GM15510 (cell line): ENCODE results near the gene ANKRD33B.

Source experiments
- POLR2A ChIP-seq: IDR thresholded peaks from 3 replicates; pipeline ENCODE4 v1.6.1; 2011; ENCODE audit warnings: borderline replicate concordance; ENCODE audit not compliant: insufficient read length; ENCODE audit errors: extremely low read depth

Gene ANKRD33B

GRCh38 chr5:10626473-10627013 is 62.7 kb downstream of the ANKRD33B start:
- TF ChIP-seq POLR2A = no peak

- no peak for TF ChIP-seq POLR2A
These were observed 63.4 kb downstream of the ANKRD33B start for GRCh38 chr5:10627160-10627701.

GRCh38 chr5:10628601-10629000 is 64.7 kb downstream of the ANKRD33B start:
- no peak for TF ChIP-seq POLR2A

DNA sequence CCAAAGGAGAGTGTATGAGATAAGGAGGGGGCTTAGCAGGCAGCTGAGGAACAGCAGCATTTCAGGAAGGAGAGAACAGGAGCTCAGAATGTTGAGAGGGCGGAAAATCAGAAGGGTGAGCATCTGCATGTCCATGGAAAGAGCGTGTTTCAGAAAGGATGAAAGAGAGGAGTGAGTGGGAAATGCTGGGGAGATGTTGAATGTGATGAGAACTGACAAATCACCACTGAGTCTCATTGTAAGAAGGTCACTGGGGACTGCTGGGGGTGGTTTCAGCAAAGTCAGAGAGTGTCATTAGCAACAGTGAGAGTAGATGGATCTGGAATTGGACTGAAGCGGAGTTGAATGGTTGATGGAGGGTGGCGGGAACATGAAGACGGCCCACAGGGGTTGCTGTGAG is 65.8 kb downstream of the ANKRD33B start:
- no peak for TF ChIP-seq POLR2A

DNA sequence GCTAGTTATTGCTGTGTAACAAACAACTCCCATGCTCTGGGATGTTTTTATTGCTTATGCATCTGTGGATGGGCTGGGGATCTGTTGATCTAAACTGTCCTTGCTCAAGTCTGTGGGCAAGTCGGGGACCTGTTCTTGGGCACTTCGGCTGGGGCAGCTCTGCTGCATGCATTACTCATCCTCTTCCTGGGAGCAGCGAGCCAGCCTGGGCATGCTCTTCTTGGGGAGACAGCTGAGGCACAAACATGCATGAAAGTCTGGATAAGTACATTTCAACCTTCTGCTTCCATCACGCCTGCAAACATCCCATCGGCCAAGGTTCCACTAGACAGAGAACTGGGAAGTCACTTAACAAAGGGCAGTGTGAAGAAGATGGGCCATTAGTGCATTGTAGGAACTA is 66.3 kb downstream of the ANKRD33B start:
- TF ChIP-seq POLR2A = no peak

- TF ChIP-seq POLR2A = no peak
These were observed 67.6 kb downstream of the ANKRD33B start for GRCh38 chr5:10631316-10631996.

- no peak for TF ChIP-seq POLR2A
These were observed 68.4 kb downstream of the ANKRD33B start for GRCh38 chr5:10632110-10632761.

GRCh38 chr5:10633271-10634049 is 69.6 kb downstream of the ANKRD33B start:
- TF ChIP-seq POLR2A = peak; percentile 16

- TF ChIP-seq POLR2A = peak; percentile 0
These were observed 70.2 kb downstream of the ANKRD33B start for GRCh38 chr5:10634050-10634449.

DNA sequence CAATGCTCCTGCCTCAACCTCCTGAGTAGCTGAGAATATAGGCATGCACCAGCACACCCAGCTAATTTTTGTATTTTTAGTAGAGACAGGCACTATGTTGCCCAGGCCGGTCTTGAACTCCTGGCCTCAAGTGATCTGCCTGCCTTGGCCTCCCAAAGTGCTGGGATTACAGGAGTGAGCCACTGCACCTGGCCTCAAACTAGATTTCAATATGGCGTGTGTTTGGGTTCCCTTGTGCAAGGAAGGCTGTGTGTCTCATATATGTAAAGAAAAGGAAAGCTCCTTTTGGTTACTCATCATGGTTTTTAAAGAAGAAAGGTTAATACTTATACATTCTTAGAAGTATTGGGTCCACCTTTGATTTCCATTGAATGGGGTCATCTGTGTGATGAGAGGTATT is 70.7 kb downstream of the ANKRD33B start:
- TF ChIP-seq POLR2A = no peak

- TF ChIP-seq POLR2A = no peak
These were observed 71.5 kb downstream of the ANKRD33B start for GRCh38 chr5:10635257-10635866.

DNA sequence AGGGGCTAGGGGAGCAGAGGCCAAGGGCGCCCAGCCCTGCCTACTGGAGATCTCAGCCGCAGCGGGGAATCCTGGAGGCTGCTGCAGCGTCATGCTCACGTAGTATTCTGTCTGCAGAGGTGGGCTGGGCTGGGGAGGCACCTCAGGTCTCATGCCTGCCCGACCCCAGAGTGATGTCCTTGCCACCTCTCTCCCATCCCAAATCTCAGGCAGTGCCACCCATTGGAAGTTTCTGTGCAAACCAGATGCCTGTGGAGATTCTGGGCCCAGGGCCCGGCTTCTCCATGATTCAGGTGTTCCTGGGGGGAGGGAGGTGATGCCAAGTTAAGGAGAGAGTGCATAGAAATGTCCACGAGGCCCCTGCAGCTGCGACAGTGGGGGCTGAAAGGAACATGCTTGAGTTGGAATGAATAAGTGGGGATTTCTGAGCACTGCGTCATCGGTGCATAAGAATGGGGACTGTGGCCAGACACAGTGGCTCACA is 72.0 kb downstream of the ANKRD33B start:
- no peak for TF ChIP-seq POLR2A

- no peak for TF ChIP-seq POLR2A
These were observed 72.7 kb downstream of the ANKRD33B start for GRCh38 chr5:10636363-10637142.

DNA sequence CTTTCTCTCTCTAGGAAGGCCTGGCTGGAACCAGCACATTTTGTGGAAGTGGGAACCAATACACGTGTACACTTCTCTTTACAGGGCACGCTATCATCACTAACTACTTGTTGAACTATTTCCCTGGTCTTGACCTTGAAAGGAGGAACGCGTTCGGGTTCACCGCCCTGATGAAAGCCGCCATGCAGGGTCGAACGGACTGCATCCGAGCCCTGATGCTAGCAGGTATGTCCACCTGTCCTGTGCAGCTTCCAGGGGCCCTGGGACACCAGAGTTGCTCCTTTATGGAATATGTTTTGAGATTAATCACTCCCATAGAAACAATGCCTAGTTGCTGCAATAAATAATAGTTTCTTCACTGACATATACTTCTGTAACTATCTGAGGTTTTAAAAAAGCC is 74.1 kb downstream of the ANKRD33B start:
- TF ChIP-seq POLR2A = no peak
